Measurements from ENCODE around the gene ASRGL1.
"Not testable (repeated sequence)": the region's sequence is repeated elsewhere in the genome, so short reads cannot be mapped to it uniquely, and the experiment has no call there.

Gene ASRGL1

DNA sequence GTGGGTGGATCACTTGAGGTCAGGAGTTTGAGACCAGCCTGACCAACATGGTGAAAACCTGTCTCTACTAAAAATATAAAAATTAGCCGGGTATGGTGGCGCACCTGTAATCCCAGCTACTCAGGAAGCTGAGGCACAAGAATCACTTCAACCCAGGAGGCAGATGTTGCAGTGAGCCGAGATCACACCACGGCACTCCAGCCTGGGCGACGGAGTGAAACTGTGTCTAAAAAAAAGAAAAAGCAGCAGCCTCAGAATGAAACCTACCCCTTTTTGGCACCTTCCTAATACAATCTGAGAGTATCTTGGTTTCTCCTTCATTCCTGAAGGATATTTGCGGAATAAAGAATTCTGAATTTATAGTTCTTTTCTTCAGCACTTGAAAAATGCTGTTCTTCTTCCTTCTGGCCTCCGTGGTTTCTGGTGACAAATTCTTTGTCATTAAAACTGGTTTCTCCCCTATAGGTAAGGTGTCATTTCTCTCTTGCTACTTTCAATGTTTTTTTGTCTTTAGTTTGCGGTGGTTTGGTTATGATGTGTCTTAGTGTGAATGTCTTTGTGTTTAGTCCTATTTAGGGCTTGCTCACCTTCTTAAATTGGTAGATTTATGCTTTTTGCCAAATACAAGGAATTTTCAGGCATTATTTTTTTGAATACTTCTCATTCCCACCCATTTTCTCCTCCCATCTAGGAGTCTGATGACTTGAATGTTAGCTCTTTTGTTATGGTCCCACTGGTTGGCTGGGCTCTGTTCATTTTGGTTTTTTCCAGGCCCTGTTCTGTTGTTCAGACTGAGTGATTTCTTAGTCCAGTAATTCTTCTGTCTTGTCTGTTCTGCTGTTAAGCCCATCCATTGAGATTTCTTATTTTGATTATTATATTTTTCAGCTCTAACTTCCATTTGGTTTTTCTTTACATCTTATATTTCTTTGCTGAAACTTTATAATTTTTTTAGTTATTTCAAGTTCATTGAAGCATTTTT is 15.4 kb downstream of the ASRGL1 start:
- Histone ChIP-seq H2AFZ (ENCODE audit: low read length, unreplicated experiment) (no peak overlapping the region), H3K4me3 (ENCODE audit: low read depth, low read length) (no peak overlapping the region), H3K27ac (ENCODE audit: low read depth, low read length) (no peak overlapping the region), H3K36me3 (ENCODE audit: insufficient read depth, low read length) (no peaks in the 10 kb centered on the region), H3K79me2 (ENCODE audit: control insufficient read depth, insufficient read depth, low read length, unreplicated experiment) (no peaks in the 10 kb centered on the region), H3K27me3 (ENCODE audit: insufficient read depth, low read length) (no peaks in the 10 kb centered on the region), H3K4me1 (ENCODE audit: control insufficient read depth, insufficient read depth, low read length, unreplicated experiment) (no peaks in the 10 kb centered on the region)

DNA sequence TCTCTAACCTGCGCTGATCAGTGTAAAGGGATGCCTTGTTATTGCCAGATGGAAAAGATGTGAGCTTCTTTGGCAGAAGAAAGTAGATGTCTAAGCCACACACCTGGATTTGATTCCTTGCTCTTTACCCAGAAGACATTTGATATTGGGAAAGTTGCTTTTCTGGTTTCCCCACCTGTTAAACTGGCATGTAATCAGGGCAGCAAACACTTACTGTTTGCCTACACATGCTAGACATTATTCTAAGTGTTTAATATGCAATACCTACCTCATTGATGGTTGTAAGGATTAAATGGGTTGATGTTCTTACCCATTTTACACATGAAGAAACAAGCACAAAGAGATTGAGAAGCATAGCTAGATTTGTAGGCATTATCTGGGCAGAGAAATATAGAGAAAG is 16.6 kb downstream of the ASRGL1 start:
- Histone ChIP-seq H3K36me3 (ENCODE audit: insufficient read depth, low read length) (no peaks in the 10 kb centered on the region), H3K27me3 (ENCODE audit: insufficient read depth, low read length) (peaks cover 5% of the 10 kb centered on the region; the same call in 1 of the 2 replicates), H2AFZ (ENCODE audit: low read length, unreplicated experiment) (no peak overlapping the region), H3K4me1 (ENCODE audit: control insufficient read depth, insufficient read depth, low read length, unreplicated experiment) (no peaks in the 10 kb centered on the region), H3K4me3 (ENCODE audit: low read depth, low read length) (no peak overlapping the region), H3K79me2 (ENCODE audit: control insufficient read depth, insufficient read depth, low read length, unreplicated experiment) (no peaks in the 10 kb centered on the region), H3K27ac (ENCODE audit: low read depth, low read length) (no peak overlapping the region)

DNA sequence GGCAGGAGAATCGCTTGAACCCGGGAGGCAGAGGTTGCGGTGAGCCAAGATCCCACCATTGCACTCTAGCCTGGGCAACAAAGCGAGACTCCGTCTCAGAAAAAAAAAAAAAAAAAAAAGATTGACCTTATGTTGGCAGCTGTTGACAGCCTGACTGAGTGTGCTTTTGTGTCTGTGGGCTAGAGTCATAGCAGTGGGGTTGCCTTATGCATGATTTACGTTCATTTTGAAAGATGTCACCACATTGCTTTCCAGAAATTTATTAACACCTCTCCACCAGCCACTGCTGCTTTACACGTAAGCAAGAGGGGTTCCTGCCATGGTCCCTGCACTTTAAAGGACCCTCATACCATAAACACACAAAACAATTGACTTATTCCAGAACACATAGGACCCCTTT is 21.0 kb downstream of the ASRGL1 start:
- no peak overlapping the region for H2AFZ ChIP-seq (ENCODE audit: low read length, unreplicated experiment)
- no peak overlapping the region for H3K4me3 ChIP-seq (ENCODE audit: low read depth, low read length)
- H3K79me2 ChIP-seq (ENCODE audit: control insufficient read depth, insufficient read depth, low read length, unreplicated experiment) = no peaks in the 10 kb centered on the region
- peaks cover 5% of the 10 kb centered on the region; the same call in 1 of the 2 replicates for H3K27me3 ChIP-seq (ENCODE audit: insufficient read depth, low read length)
- no peaks in the 10 kb centered on the region for H3K36me3 ChIP-seq (ENCODE audit: insufficient read depth, low read length)
- no peak overlapping the region for H3K27ac ChIP-seq (ENCODE audit: low read depth, low read length)
- no peaks in the 10 kb centered on the region for H3K4me1 ChIP-seq (ENCODE audit: control insufficient read depth, insufficient read depth, low read length, unreplicated experiment)

DNA sequence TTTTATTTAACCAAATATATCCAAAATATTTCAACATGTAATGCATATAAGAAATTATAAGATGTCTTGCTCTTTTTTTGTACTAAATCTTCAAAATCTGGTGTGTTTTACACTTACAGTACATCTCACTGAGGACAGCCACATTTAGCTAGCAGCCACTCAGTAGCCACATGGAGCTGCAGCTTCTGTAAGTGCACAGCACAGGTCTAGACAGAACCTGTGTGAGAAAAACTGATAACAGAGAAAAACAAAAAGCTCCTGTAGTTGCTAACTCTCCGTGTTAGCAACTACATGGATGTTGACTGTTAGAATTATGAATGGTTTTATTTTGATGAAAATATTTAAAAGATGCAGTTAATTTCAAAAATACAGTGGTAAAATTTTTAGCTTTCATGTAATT is 22.2 kb downstream of the ASRGL1 start:
- Histone ChIP-seq H3K4me1 (ENCODE audit: control insufficient read depth, insufficient read depth, low read length, unreplicated experiment) (no peaks in the 10 kb centered on the region), H3K27ac (ENCODE audit: low read depth, low read length) (no peak overlapping the region), H3K27me3 (ENCODE audit: insufficient read depth, low read length) (peaks cover 5% of the 10 kb centered on the region; the same call in 1 of the 2 replicates), H3K4me3 (ENCODE audit: low read depth, low read length) (no peak overlapping the region), H3K36me3 (ENCODE audit: insufficient read depth, low read length) (no peaks in the 10 kb centered on the region), H3K79me2 (ENCODE audit: control insufficient read depth, insufficient read depth, low read length, unreplicated experiment) (no peaks in the 10 kb centered on the region), H2AFZ (ENCODE audit: low read length, unreplicated experiment) (no peak overlapping the region)

DNA sequence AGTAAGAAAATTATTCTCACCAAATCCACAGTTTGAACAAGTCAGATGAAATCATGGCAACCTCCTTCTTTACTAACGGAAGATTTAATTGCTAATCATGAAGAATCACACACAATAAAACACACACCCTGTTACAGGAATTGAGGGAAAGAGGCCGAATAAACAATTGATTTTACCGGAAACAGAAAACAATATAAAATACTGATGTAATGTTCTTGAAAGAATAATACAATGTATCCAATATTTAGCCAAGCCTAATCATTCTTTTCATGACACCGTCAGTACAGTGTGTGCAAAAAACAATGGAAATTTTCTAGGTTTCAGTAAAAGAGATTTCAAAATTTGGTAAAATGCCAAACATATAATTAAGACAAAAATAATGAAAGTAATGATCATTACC is 23.4 kb downstream of the ASRGL1 start:
- Histone ChIP-seq H3K36me3 (ENCODE audit: insufficient read depth, low read length) (no peaks in the 10 kb centered on the region), H2AFZ (ENCODE audit: low read length, unreplicated experiment) (no peak overlapping the region), H3K27ac (ENCODE audit: low read depth, low read length) (no peak overlapping the region)

DNA sequence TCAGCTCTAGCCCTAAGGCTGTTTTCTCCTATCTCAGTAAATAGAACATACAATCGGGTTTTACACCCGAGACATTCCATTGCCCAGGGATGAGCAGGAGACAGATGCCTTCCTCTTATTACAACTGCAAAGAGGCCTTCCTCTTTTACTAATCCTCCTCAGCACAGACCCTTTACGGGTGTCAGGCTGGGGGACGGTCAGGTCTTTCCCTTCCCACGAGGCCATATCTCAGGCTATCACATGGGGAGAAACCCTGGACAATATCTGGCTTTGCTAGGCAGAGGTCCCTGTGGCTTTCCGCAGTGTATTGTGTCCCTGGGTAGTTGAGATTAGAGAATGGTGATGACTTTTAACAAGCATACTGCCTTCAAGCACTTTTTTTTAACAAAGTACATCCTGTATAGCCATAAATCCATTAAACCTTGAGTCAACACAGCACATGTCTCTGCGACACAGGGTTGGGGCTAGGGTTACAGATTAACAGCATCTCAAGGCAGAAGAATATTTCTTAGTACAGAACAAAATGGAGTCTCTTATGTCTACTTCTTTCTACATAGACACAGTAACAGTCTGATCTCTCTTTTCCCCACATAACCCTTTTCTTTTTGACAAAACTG is 31.7 kb downstream of the ASRGL1 start:
- H3K79me2 ChIP-seq (ENCODE audit: control insufficient read depth, insufficient read depth, low read length, unreplicated experiment); H3K4me1 ChIP-seq (ENCODE audit: control insufficient read depth, insufficient read depth, low read length, unreplicated experiment); H3K27ac ChIP-seq (ENCODE audit: low read depth, low read length); H2AFZ ChIP-seq (ENCODE audit: low read length, unreplicated experiment); H3K36me3 ChIP-seq (ENCODE audit: insufficient read depth, low read length); H3K4me3 ChIP-seq (ENCODE audit: low read depth, low read length); H3K27me3 ChIP-seq (ENCODE audit: insufficient read depth, low read length): not testable (repeated sequence)

More for the DNA sequence above, 23.4 kb downstream of the ASRGL1 start:
- H3K4me3 ChIP-seq (ENCODE audit: low read depth, low read length) = no peak overlapping the region
- H3K27me3 ChIP-seq (ENCODE audit: insufficient read depth, low read length) = peaks cover 5% of the 10 kb centered on the region; the same call in 1 of the 2 replicates
- H3K79me2 ChIP-seq (ENCODE audit: control insufficient read depth, insufficient read depth, low read length, unreplicated experiment) = no peaks in the 10 kb centered on the region
- H3K4me1 ChIP-seq (ENCODE audit: control insufficient read depth, insufficient read depth, low read length, unreplicated experiment) = no peaks in the 10 kb centered on the region

DNA sequence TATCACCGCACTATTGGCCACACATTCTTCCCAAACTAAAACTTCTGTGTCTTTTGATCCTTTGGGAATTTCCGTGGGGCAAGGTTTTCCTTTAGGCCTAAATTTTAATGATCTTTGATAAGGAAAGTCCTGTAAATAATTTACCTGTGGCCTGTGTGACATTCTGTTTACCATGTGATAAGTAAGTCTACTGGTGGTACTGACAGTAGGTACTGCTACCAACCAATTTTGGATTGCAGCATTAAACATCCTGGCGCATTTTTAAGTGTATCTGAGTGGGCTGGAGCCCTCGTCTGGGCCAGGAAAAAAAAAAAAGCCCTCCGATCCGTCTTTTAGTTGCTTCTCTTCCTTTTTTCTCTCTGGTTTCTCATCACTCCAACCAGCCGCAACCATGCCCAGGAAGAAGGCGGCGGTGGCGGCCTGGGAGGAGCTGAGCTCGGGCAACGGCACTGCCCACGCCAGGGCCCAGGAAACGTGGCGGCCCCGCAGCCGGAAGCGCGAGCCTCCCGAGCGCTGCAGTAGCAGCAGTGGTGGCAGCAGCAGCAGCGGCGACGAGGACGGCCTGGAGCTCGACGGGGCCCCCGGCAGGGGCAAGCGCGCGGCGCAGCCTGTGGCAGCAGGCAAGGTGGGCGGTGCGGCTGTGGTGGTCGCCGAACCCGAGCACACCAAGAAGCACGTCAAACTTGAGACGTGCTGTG is 33.6 kb downstream of the ASRGL1 start:
- Histone ChIP-seq H3K4me3 (ENCODE audit: low read depth, low read length) (no peak overlapping the region), H2AFZ (ENCODE audit: low read length, unreplicated experiment) (no peak overlapping the region), H3K79me2 (ENCODE audit: control insufficient read depth, insufficient read depth, low read length, unreplicated experiment) (no peaks in the 10 kb centered on the region), H3K27me3 (ENCODE audit: insufficient read depth, low read length) (no peaks in the 10 kb centered on the region), H3K27ac (ENCODE audit: low read depth, low read length) (no peak overlapping the region), H3K36me3 (ENCODE audit: insufficient read depth, low read length) (no peaks in the 10 kb centered on the region), H3K4me1 (ENCODE audit: control insufficient read depth, insufficient read depth, low read length, unreplicated experiment) (no peaks in the 10 kb centered on the region)

DNA sequence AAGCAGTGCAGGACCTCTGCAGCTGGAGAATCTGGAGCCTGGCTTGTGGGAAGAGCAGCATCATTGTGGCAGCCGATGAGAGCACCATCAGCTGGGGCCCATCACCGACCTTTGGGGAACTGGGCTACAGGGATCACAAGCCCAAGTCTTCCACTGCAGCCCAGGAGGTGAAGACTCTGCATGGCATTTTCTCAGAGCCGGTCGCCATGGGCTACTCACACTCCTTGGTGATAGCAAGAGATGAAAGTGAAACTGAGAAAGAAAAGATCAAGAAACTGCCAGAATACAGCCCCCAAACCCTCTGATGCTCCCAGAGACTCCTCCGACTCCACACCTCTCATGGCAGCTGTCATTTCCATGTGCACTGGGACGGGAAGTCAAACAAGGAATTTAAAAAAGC is 35.6 kb downstream of the ASRGL1 start:
- Histone ChIP-seq H3K27me3 (ENCODE audit: insufficient read depth, low read length) (no peaks in the 10 kb centered on the region), H3K4me1 (ENCODE audit: control insufficient read depth, insufficient read depth, low read length, unreplicated experiment) (no peaks in the 10 kb centered on the region), H3K79me2 (ENCODE audit: control insufficient read depth, insufficient read depth, low read length, unreplicated experiment) (no peaks in the 10 kb centered on the region), H3K4me3 (ENCODE audit: low read depth, low read length) (no peak overlapping the region), H3K36me3 (ENCODE audit: insufficient read depth, low read length) (no peaks in the 10 kb centered on the region), H2AFZ (ENCODE audit: low read length, unreplicated experiment) (no peak overlapping the region), H3K27ac (ENCODE audit: low read depth, low read length) (no peak overlapping the region)

DNA sequence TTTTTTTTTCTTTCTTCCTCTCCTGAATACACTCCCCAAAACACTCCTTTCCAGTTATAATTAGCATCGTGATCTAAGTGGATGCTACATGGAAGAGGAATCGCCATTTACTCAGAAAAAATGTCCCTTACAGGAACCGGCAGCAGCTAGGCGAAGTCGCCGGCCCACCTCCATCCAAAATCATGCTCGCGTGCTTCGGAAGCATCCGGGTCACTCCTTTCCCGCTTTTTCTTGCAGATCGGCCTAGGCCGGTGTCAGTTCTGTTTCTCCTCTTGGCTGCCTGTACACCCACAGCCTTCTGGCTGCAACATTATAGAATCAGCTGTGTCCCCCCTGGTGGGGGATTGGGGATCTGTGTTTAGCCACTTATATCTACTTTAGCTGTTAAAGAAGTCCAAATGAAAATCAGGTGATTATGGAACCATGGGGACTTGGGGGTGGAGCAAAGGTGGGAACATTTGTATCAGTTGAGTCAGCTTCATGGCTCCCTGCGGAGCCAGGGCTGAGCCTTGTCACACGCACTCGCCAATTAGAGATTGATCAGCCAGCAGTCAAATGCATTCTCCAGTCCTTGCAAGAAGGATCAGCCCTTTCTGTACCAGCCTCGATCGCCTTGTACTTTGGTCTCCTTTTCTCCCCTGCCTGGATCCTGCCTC is 36.3 kb downstream of the ASRGL1 start:
- Histone ChIP-seq H3K4me1 (ENCODE audit: control insufficient read depth, insufficient read depth, low read length, unreplicated experiment) (no peaks in the 10 kb centered on the region), H3K4me3 (ENCODE audit: low read depth, low read length) (no peak overlapping the region), H3K36me3 (ENCODE audit: insufficient read depth, low read length) (no peaks in the 10 kb centered on the region), H3K27me3 (ENCODE audit: insufficient read depth, low read length) (no peaks in the 10 kb centered on the region), H2AFZ (ENCODE audit: low read length, unreplicated experiment) (no peak overlapping the region), H3K27ac (ENCODE audit: low read depth, low read length) (no peak overlapping the region), H3K79me2 (ENCODE audit: control insufficient read depth, insufficient read depth, low read length, unreplicated experiment) (no peaks in the 10 kb centered on the region)

DNA sequence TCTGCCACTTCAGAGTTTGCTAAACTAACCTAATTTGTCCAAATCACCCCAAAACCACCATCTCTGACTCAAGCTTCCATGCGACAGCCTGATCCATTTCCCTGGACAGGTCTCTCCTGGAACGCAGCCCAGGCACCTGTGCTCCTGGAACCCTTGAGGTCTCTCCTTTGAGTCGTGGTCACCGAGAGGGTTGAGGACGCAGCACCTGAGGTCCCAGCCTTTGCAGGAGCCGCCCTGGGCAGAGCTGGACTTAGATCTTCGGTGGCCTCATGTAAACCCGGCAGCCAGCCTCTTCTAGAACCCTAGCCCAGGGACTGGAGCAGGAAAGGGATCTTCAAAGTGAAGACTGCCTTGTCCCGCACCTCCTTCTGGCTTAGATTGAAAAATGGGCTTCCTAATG is 37.6 kb downstream of the ASRGL1 start:
- Histone ChIP-seq H3K27ac (ENCODE audit: low read depth, low read length) (no peak overlapping the region), H3K27me3 (ENCODE audit: insufficient read depth, low read length) (peaks cover 3% of the 10 kb centered on the region; the same call in 1 of the 2 replicates), H3K4me3 (ENCODE audit: low read depth, low read length) (no peak overlapping the region), H3K36me3 (ENCODE audit: insufficient read depth, low read length) (no peaks in the 10 kb centered on the region), H3K79me2 (ENCODE audit: control insufficient read depth, insufficient read depth, low read length, unreplicated experiment) (no peaks in the 10 kb centered on the region), H2AFZ (ENCODE audit: low read length, unreplicated experiment) (no peak overlapping the region), H3K4me1 (ENCODE audit: control insufficient read depth, insufficient read depth, low read length, unreplicated experiment) (no peaks in the 10 kb centered on the region)
